B cell (primary cell): ENCODE results near the gene MPEG1.

Experiments
- EZH2 ChIP-seq: IDR thresholded peaks from 2 replicates; pipeline ENCODE4 v1.6.1; 2012; ENCODE audit warnings: borderline replicate concordance, low read depth, mild to moderate bottlenecking, moderate library complexity, low read length; ENCODE audit not compliant: insufficient read depth, poor library complexity, severe bottlenecking
- TF ChIP-seq, protein P1 (sequence below): fragments of 200-600 bp; IDR thresholded peaks from one replicate; pipeline ENCODE4 v1.8.0; 2022; ENCODE audit warnings: antibody characterized with exemption, mild to moderate bottlenecking

DNA sequence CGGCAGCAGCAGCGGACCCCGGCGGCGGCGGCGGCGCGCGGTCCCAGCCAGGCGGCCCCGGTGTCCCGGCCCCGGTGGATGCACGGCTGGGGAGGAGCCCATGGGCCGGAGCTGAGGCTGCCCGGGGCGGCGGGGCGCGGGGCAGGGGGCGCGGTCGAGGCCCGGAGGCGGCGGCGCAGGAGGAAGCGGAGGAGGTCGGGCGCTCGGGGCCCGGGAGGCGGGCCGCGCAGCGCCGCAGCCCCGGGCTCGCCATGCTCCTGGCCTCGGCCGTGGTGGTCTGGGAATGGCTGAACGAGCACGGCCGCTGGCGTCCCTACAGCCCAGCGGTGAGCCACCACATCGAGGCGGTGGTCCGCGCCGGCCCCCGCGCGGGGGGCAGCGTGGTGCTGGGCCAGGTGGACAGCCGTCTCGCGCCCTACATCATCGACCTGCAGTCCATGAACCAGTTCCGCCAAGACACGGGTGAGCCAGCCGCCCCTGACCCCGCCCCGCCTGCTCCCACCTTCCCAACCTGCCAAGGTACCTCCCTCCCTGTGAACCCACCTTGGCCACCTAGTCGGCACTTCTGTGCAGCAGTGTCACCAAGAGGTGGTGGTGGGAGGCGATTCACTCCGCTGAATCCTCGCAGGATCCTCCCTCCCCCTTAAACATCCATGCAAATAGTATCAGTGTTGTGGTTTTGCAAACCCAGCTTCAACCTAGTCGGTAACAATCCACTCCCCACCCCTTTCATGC, 40.2 kb downstream of the MPEG1 start:
- TF ChIP-seq, protein P1, sequence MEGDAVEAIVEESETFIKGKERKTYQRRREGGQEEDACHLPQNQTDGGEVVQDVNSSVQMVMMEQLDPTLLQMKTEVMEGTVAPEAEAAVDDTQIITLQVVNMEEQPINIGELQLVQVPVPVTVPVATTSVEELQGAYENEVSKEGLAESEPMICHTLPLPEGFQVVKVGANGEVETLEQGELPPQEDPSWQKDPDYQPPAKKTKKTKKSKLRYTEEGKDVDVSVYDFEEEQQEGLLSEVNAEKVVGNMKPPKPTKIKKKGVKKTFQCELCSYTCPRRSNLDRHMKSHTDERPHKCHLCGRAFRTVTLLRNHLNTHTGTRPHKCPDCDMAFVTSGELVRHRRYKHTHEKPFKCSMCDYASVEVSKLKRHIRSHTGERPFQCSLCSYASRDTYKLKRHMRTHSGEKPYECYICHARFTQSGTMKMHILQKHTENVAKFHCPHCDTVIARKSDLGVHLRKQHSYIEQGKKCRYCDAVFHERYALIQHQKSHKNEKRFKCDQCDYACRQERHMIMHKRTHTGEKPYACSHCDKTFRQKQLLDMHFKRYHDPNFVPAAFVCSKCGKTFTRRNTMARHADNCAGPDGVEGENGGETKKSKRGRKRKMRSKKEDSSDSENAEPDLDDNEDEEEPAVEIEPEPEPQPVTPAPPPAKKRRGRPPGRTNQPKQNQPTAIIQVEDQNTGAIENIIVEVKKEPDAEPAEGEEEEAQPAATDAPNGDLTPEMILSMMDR = no peak
- TF ChIP-seq EZH2 = no peak
